IgD-negative memory B cell (primary cell): ENCODE measurements around the gene LNPEP. TPM values are rescaled to one million over a fixed set of nuclear protein-coding genes. Genes with fewer than 3 reads are reported as not detected.
A peak's percentile ranks its signal among the peaks of the same experiment; 100 is the strongest.

Experiments
- H3K27ac Mint-ChIP-seq, 3 donors: one replicate each; pipeline ENCODE4 v1.8.0; 2020 to 2022; ENCODE audit warnings: mild to moderate bottlenecking in 3 of 3, mixed read lengths in 3 of 3, moderate library complexity in 1 of 3
- H3K27me3 Mint-ChIP-seq: one replicate; pipeline ENCODE4 v1.8.0; 2021; ENCODE audit warnings: mixed read lengths
- H3K36me3 Mint-ChIP-seq: one replicate; pipeline ENCODE4 v1.8.0; 2020; ENCODE audit warnings: mild to moderate bottlenecking, mixed read lengths
- H3K4me1 Mint-ChIP-seq, 3 donors: one replicate each; pipeline ENCODE4 v1.8.0; 2020 to 2022; ENCODE audit warnings: mixed read lengths in 3 of 3, mild to moderate bottlenecking in 1 of 3
- H3K4me3 Mint-ChIP-seq, 4 donors: one replicate each; pipeline ENCODE4 v1.8.0; 2020 to 2022; ENCODE audit warnings: mild to moderate bottlenecking in 4 of 4, mixed read lengths in 4 of 4, moderate library complexity in 3 of 4
- H3K9me3 Mint-ChIP-seq, 3 donors: one replicate each; pipeline ENCODE4 v1.8.0; 2020 to 2021; ENCODE audit warnings: mixed read lengths in 3 of 3, mild to moderate bottlenecking in 1 of 3
- polyA plus RNA-seq: library from polyadenylated mRNA; unstranded; fragments of 300-500 nt; fragmentation: Illumina TruSeq; gene quantifications from one replicate; pipeline ENCODE4 v1.2.3, GENCODE V29; 2021

Gene LNPEP
- polyA plus RNA-seq, 1 donor from 2014 or later, result 20.1 TPM

DNA sequence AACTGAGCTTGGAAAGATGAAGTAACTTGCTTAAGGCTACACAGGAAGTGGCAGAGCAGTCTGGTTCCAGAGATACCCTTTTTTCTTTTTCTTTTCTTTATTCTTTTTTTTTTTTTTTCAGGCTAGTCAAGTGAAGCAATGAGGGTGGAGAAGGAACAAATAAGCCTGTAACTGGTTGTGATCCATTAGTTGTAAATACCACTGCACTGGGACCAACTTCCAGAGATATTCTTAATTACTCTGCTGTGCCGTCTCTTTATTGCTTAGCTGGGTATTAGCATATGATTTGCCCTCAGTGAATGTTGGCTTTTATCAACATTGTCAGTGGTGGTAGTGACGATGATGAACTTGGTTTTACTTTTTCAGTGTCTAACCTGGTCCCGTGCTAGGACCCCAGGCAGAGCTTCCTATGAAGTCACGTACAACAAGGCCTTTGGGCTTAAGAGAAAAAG lies 26.7 kb downstream of the LNPEP start:
- peaks cover 45 to 65% (median 56%) of the 10 kb centered on the region in 3 donors for H3K4me1 Mint-ChIP-seq
- peak overlapping the region; percentile 14 to 84 (median 52) for H3K4me3 Mint-ChIP-seq
- no peaks in the 10 kb centered on the region for H3K9me3 Mint-ChIP-seq
- peaks cover 1% of the 10 kb centered on the region for H3K36me3 Mint-ChIP-seq
- peak overlapping the region; percentile 74 to 91 (median 84) for H3K27ac Mint-ChIP-seq
- H3K27me3 Mint-ChIP-seq, result no peaks in the 10 kb centered on the region

DNA sequence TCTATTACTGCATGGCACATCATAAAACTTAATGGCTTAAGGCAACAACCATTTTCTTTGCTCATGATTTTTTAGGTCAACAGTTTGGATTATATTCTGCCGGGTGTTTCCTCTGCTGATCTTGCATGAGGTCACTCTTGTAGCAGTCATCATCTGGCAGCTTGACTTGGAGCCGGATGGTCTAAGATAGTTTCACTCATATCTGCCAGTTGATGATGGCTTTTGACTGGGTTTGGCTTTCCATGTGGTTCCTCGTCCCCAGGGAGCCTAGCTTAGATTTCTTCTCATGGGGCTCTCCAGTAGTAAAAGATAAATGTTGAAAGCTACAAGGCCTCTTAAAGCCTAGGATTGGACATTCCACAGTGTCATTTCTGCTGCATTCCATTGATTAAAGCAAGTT lies 27.4 kb downstream of the LNPEP start:
- peak overlapping the region; percentile 27 to 76 (median 29) for H3K4me3 Mint-ChIP-seq
- H3K36me3 Mint-ChIP-seq, result peaks cover 1% of the 10 kb centered on the region
- peak overlapping the region; percentile 53 to 91 (median 74) for H3K27ac Mint-ChIP-seq
- no peaks in the 10 kb centered on the region for H3K27me3 Mint-ChIP-seq
- H3K9me3 Mint-ChIP-seq, result no peaks in the 10 kb centered on the region
- peaks cover 38 to 65% (median 53%) of the 10 kb centered on the region in 3 donors for H3K4me1 Mint-ChIP-seq

DNA sequence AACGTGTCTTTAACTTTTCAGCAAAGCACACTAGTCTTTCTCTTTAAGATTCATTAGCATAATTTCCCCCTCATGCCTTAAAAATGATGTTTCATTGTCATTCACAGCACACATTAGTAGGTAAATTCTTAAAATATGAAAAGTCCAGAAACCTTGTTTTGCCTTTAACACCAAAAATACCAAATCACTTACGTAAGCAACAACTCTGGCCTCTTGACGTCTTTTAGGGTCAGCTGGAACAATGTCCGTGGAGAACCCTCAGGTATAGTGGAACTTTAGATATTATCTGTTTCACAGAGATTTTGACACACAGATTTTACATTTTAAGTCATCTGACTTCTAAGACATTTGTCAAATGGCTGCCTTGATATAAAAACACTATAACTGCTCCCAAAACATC lies 30.9 kb downstream of the LNPEP start:
- Mint-ChIP-seq H3K27me3 (no peaks in the 10 kb centered on the region), H3K4me3 (no peak overlapping the region), H3K36me3 (no peaks in the 10 kb centered on the region), H3K27ac (no peak overlapping the region), H3K9me3 (no peaks in the 10 kb centered on the region), H3K4me1 (peaks cover 41 to 71% (median 54%) of the 10 kb centered on the region in 3 donors)

DNA sequence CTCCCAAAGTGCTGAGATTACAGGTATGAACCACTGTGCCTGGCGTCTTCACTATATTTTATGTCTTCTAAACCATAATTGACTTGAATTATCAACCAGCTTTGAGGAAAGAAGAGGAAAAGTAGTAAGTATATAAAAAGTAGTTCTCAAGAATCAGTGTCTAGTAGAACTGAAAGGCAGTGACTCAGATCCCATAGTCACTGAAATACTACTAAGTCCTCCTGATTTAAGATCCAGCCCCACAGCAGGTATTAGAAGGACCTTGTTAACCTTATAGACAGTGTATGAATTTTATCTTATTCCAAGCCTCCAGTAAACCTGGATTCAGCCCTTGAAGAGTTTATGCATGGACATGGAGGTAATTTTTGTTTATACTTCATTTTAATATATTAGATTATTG lies 31.5 kb downstream of the LNPEP start:
- H3K9me3 Mint-ChIP-seq, result no peaks in the 10 kb centered on the region
- peak overlapping the region in 1 of 3 donors; percentile 23 for H3K27ac Mint-ChIP-seq
- no peak overlapping the region for H3K4me3 Mint-ChIP-seq
- no peaks in the 10 kb centered on the region for H3K36me3 Mint-ChIP-seq
- H3K4me1 Mint-ChIP-seq, result peaks cover 44 to 71% (median 57%) of the 10 kb centered on the region in 3 donors
- no peaks in the 10 kb centered on the region for H3K27me3 Mint-ChIP-seq

DNA sequence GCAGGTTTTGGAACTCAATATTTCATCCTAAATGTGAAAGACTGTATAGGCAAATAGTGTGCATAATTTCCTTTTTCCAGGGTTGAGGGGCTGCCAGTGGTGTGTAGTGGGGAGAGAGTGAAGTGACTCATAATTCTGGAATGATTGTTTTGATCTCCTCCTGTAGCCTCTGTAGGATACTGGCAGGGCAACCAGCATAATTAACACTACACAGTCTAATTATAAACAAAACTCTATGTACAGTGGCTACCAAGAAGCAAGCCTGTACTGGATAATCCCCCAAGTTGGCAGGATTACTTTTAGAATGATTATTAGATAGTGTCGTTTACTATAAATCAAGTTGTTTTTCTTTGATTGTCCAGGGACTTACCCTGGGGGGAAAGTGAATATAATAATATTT lies 32.2 kb downstream of the LNPEP start:
- Mint-ChIP-seq H3K4me3 (no peak overlapping the region), H3K27ac (no peak overlapping the region), H3K36me3 (no peaks in the 10 kb centered on the region), H3K4me1 (peaks cover 48 to 71% (median 58%) of the 10 kb centered on the region in 3 donors), H3K27me3 (no peaks in the 10 kb centered on the region), H3K9me3 (no peaks in the 10 kb centered on the region)

DNA sequence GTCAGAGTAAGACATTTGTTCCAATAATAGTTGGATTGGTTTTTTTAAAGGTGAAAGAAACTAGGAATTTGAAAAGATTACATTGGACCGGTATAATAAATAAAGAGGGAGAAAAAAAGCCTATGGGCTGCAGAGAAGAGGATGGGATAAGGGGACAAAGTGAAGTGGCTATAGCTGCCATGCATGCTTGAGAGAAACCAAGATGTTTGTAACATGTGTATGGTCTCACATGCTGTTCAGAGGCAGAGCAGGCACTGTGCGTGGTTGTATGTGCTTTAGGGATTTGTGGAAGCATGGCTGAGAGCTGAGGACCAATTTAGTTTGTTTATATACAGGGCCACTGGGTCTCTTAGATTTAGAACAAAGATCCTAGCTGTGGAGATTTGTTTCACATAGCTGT lies 32.7 kb downstream of the LNPEP start:
- Mint-ChIP-seq H3K27me3 (no peaks in the 10 kb centered on the region), H3K4me3 (peak overlapping the region in 2 of 4 donors; percentile 13 to 64), H3K36me3 (no peaks in the 10 kb centered on the region), H3K4me1 (peaks cover 44 to 70% (median 54%) of the 10 kb centered on the region in 3 donors), H3K27ac (no peak overlapping the region), H3K9me3 (no peaks in the 10 kb centered on the region)

DNA sequence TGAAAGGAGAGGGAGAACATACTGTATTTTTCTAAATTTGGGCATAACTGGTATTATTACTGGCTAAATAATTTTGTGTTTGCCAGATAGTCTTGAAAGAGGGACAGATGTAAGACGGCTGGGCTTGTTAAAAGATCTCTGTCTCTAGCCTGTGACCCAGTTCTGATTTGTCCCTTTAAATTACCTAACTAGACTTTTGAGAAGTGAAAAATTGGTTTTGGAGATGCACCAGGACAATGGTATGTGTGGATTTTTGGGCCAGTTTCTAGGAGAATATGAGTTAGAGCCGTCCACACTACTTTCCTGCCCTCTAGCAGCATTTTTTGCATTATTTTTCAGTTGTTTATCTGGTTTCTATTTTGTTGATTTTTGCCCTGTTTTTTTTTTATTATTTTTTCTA lies 33.5 kb downstream of the LNPEP start:
- no peaks in the 10 kb centered on the region for H3K27me3 Mint-ChIP-seq
- H3K27ac Mint-ChIP-seq, result no peak overlapping the region
- H3K4me3 Mint-ChIP-seq, result peak overlapping the region in 1 of 4 donors; percentile 23
- H3K36me3 Mint-ChIP-seq, result no peaks in the 10 kb centered on the region
- peaks cover 45 to 72% (median 57%) of the 10 kb centered on the region in 3 donors for H3K4me1 Mint-ChIP-seq
- no peaks in the 10 kb centered on the region for H3K9me3 Mint-ChIP-seq

DNA sequence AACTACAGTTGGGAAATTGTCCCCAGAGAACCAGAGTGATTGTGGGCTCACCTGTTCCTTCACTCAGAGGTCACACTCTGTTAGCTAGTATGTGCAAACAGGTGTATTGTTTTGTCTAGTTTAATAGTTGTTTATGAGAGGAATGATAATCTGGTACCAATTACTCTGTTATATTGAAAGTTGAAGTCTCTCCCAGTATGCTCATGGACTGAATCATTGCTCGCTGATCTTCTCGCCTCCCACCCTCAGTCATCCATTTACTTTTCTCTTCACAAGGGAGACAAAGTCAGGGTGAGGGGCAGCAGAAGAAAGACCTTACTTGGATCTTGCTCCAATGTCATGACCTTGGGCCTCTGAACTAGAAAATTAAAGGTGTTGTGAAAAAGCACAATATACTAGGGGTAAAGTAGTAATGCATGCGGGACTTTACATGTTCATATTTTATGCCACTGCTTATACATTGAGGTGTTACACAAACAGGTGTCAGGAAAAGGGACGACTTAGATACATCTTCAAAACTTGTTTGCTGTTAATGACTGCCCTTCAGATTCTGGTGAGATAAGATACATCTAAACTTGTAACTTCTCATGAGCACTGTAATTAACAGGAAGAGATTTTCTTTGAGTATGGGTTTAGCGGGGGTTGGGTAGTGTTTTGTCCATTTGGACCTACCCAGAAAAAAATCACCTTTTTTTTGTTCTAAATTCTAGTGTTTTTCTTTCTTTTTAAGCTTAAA lies 36.9 kb downstream of the LNPEP start:
- Mint-ChIP-seq H3K27ac (peak overlapping the region in 2 of 3 donors; percentile 25 to 66), H3K4me1 (peaks cover 49 to 68% (median 60%) of the 10 kb centered on the region in 3 donors), H3K9me3 (no peaks in the 10 kb centered on the region), H3K27me3 (no peaks in the 10 kb centered on the region), H3K4me3 (peak overlapping the region in 2 of 4 donors; percentile 36 to 60), H3K36me3 (no peaks in the 10 kb centered on the region)

DNA sequence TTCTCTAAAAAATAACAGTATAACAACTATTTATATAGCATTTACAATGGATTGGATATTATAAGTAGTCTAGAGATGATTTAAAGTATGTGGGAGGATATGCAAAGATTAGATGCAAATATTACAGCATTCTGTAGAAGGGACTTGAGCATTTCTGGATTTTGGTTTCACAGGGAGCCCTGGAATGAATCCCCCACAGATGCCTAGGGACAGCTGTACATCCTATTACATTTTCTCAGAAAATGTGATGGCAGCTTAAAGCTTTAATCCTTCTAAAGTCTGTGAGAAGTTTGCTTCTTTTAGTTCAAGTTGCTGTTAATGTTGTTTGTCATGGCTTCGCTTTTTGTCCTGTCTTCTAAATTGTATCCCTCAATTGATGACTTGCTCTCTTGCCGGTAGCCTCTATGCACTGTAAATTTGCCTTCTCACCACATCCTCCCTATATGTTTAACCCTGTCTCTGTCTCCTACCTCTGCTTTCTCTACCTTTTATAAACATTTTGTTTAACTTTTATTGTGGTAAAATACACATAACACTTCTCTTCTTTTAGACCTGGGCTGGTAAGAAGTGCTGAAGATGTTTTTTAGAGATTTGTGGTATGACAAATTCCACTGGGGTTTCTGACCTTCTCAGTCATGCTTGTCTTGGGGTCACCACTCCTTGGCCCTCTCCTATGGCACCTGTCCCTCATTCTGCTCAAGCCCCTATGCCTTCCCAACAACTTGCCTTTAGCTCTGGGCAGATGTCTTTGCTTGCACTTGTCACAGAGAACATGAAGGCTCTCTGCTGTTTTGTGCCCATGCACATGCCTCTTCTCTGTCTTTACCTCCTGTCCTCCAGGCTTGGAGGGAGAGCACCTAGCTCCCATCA lies 37.9 kb downstream of the LNPEP start:
- H3K9me3 Mint-ChIP-seq, result no peaks in the 10 kb centered on the region
- H3K4me1 Mint-ChIP-seq, result peaks cover 45 to 58% (median 54%) of the 10 kb centered on the region in 3 donors
- H3K4me3 Mint-ChIP-seq, result peak overlapping the region in 3 of 4 donors; percentile 34 to 71 (median 61)
- H3K27ac Mint-ChIP-seq, result peak overlapping the region in 1 of 3 donors; percentile 39
- H3K36me3 Mint-ChIP-seq, result no peaks in the 10 kb centered on the region
- H3K27me3 Mint-ChIP-seq, result no peaks in the 10 kb centered on the region

- H3K27ac Mint-ChIP-seq, result no peak overlapping the region
- H3K9me3 Mint-ChIP-seq, result no peaks in the 10 kb centered on the region
- peaks cover 36 to 53% (median 47%) of the 10 kb centered on the region in 3 donors for H3K4me1 Mint-ChIP-seq
- H3K27me3 Mint-ChIP-seq, result no peaks in the 10 kb centered on the region
- H3K36me3 Mint-ChIP-seq, result peaks cover 5% of the 10 kb centered on the region
- no peak overlapping the region for H3K4me3 Mint-ChIP-seq
Measured at GRCh38 chr5:96975656-96976055, 39.8 kb downstream of the LNPEP start.

- H3K9me3 Mint-ChIP-seq, result no peaks in the 10 kb centered on the region
- H3K27me3 Mint-ChIP-seq, result no peaks in the 10 kb centered on the region
- H3K4me3 Mint-ChIP-seq, result no peak overlapping the region
- no peak overlapping the region for H3K27ac Mint-ChIP-seq
- peaks cover 5% of the 10 kb centered on the region for H3K36me3 Mint-ChIP-seq
- H3K4me1 Mint-ChIP-seq, result peaks cover 29 to 47% (median 41%) of the 10 kb centered on the region in 3 donors
Measured at GRCh38 chr5:96977228-96977627, 41.3 kb downstream of the LNPEP start.

- no peak overlapping the region for H3K4me3 Mint-ChIP-seq
- no peaks in the 10 kb centered on the region for H3K27me3 Mint-ChIP-seq
- peaks cover 5% of the 10 kb centered on the region for H3K36me3 Mint-ChIP-seq
- peaks cover 28 to 37% (median 32%) of the 10 kb centered on the region in 3 donors for H3K4me1 Mint-ChIP-seq
- no peaks in the 10 kb centered on the region for H3K9me3 Mint-ChIP-seq
- H3K27ac Mint-ChIP-seq, result peak overlapping the region in 1 of 3 donors; percentile 2
Measured at GRCh38 chr5:96978812-96979449, 43.1 kb downstream of the LNPEP start.

- no peak overlapping the region for H3K27ac Mint-ChIP-seq
- no peaks in the 10 kb centered on the region for H3K27me3 Mint-ChIP-seq
- H3K4me1 Mint-ChIP-seq, result peaks cover 16 to 22% (median 18%) of the 10 kb centered on the region in 3 donors
- H3K9me3 Mint-ChIP-seq, result no peaks in the 10 kb centered on the region
- H3K4me3 Mint-ChIP-seq, result no peak overlapping the region
- H3K36me3 Mint-ChIP-seq, result peaks cover 5% of the 10 kb centered on the region
Measured at GRCh38 chr5:96984506-96985192, 48.8 kb downstream of the LNPEP start.

GRCh38 chr5:96986450-96986849 lies 50.6 kb downstream of the LNPEP start:
- Mint-ChIP-seq H3K27me3 (no peaks in the 10 kb centered on the region), H3K4me1 (peaks cover 16 to 21% (median 18%) of the 10 kb centered on the region in 3 donors), H3K4me3 (no peak overlapping the region), H3K9me3 (no peaks in the 10 kb centered on the region), H3K27ac (no peak overlapping the region), H3K36me3 (peaks cover 9% of the 10 kb centered on the region)
